HG03457 (cell line): ENCODE data around the gene CTIF.
"Not testable (repeated sequence)": the region's sequence is repeated elsewhere in the genome, so short reads cannot be mapped to it uniquely, and the experiment has no call there.

Experiments
- ATAC-seq: cut with Tn5 transposase; IDR thresholded peaks from one replicate; pipeline ENCODE4 v1.9.1; 2021; ENCODE audit warnings: moderate number of reproducible peaks; ENCODE audit not compliant: unreplicated experiment

The CTIF gene

DNA sequence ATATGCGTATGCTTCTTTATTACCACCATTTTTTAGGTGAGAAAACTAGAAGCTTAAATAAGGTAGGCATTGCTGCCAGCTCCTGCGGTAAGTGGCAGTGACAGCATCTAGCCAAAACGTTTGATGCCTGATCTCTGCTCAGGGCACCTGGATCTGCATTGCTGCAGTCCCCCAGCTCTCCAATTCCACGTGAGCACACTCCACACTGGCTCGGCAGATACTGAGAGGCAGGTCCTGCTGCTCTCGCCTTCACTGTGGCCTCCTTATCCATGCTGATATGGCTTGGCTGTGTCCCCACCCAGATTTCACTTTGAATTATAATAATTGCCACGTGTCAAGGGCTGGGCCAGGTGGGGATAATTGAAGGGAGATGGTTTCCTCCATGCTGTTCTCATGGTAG, 160.9 kb downstream of the CTIF start:
- no peak for ATAC-seq

DNA sequence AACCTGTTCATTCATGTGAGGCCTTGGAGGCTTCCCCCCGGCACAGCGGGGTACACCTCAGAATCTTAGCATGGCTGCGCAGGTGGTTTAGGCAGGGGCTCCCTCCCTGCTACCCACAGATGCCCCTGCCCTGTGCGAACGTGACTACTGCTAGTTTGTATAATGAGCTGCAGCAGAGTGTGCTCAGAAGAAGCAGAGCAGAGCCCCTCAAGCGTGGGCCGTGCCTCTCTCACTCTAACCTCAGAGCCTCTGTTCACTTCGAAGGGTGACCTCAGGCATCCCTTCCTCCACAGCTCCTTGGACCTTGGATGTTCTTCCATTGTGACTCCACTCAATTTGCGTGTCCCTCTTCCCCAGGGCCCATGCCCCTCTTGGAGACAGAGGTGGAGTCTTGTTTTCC, 161.6 kb downstream of the CTIF start:
- ATAC-seq: no peak

- ATAC-seq: no peak
These were observed 163.7 kb downstream of the CTIF start for GRCh38 chr18:48702346-48703027.

DNA sequence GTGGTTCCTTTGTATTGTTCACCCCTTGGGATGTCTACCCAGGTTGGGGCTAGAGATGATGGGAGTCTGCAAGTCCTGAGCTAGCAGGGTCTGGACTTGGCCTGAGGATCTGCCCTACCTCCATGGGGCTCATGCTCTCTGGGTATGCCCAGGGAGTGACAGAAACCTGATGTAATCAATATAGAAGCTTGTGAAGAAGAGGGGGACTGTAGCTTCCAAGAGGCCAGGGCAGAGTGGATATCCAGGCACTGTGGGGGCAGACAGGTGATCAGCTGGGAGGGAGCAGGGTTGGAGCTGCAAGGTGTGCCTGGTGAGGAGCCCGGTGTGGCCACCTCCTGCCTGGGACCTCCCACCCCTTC, 164.2 kb downstream of the CTIF start:
- ATAC-seq: no peak

DNA sequence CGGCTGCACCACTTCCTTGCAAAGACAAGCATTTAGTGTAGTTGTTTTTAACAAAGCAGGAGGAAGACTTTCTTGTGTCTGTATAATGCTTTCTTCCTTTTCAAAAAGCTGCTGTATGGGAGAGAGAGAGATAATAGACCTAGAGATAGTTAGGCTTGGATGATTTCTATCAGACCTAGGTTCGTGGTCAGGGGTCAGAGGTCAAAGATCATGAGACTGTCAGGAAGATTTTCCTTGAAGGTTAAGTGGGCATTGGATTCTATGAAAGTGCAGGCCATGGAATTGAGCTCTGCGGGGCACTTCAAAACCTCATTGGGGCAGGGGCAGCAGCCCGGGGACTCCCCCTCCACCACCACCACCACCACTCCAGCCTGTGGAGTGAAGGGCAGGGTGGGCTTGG, 164.6 kb downstream of the CTIF start:
- no peak for ATAC-seq

DNA sequence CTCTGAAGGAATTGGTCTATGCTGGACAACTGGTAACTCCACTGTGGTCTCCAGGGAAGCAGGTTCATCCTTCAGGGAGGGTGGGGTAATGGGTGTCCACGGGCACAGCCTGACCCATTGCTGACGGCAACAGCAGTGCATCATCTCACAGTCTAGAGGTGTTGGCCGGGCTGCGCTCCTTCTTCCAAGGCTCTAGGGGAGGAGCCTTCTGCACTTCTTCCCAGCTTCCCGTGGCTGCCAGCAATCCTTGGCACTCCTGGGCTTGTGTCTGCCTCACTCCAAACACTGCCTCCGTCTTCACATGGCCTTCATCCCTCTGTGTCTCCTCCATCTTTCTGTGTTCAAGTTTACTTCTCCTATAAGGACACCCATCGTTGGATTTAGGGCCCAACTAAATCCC, 166.2 kb downstream of the CTIF start:
- ATAC-seq: no peak

GRCh38 chr18:48705531-48705930, 166.7 kb downstream of the CTIF start:
- no peak for ATAC-seq

DNA sequence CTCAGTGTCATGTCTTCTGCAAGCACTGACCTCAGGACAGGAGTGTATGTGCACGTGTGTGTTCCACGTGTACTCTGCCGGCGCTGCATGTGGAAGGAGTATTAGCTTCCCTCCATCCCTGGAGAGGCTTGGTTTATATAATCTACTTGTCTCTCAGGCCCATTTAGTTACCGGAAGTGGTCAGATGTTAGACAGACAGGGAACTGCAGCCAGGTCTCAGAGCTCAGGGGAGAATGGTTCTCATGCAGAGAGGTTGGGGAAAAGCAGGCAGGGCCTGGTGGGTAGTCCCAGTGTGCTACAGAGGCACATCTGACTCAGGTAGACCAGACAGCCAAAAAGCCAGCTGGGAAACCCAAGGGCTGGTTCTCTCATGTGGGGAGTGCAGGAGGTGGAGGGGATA, 167.9 kb downstream of the CTIF start:
- no peak for ATAC-seq

GRCh38 chr18:48707636-48708296, 168.9 kb downstream of the CTIF start:
- ATAC-seq: no peak

DNA sequence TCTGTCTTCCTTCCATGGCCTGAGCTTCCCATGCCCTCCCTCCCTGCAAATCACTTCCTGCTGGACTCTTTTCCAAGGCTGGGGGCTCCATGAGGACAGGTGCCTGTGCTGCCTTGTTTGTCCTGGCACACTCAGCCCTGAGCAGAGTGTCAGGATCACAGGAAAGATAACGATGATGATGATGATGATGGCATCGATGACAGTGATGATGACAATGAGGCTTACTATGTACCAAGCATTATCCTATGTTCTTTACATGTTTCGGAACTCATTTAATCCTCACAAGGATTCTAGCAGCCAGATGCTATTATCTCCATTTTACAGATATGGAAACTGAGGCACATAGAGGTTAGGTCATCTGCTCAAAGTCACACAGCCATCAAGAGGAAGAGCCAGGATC, 170.0 kb downstream of the CTIF start:
- no peak for ATAC-seq

GRCh38 chr18:48709371-48710062, 170.7 kb downstream of the CTIF start:
- no peak for ATAC-seq

GRCh38 chr18:48711651-48712486, 173.0 kb downstream of the CTIF start:
- ATAC-seq: no peak

DNA sequence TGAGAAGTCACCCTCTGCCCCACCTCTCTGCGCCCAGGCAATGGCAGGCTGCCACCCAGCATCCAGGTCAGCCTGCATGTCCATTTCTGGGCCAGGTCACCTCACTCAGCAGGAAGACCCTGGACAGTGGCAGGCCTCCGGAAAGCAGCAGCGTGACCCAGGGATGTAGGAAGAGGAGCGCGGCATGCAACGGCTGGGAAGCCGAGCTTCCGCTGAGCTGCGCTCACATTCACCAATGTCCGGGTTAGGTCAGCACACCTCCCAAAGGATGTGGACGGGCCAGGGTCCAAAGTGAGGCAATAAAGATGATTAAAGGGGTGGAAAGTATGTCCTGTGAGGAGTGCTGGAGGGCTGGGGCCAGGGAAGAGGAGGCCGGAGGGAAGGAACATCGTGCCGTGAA, 174.5 kb downstream of the CTIF start:
- no peak for ATAC-seq

GRCh38 chr18:48714873-48715272, 176.0 kb downstream of the CTIF start:
- no peak for ATAC-seq

- peak; percentile 65 for ATAC-seq
These were observed 177.0 kb downstream of the CTIF start for GRCh38 chr18:48715711-48716361.

DNA sequence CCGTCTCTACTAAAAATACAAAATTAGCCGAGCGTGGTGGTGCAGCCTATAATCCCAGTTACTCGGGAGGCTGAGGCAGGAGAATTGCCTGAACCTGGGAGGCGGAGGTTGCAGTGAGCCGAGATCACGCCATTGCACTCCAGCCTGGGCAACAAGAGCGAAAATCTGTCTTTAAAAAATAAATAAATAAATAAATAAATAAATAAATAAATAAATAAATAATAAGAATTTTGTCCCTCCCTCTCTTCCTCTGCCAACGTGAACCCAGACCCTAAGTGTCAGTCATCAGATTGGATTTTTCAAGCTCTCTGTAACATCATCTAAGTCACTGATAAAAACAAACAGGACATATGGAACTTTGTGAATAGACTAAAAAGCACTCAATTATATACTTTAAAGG, 178.4 kb downstream of the CTIF start:
- not testable (repeated sequence) for ATAC-seq

DNA sequence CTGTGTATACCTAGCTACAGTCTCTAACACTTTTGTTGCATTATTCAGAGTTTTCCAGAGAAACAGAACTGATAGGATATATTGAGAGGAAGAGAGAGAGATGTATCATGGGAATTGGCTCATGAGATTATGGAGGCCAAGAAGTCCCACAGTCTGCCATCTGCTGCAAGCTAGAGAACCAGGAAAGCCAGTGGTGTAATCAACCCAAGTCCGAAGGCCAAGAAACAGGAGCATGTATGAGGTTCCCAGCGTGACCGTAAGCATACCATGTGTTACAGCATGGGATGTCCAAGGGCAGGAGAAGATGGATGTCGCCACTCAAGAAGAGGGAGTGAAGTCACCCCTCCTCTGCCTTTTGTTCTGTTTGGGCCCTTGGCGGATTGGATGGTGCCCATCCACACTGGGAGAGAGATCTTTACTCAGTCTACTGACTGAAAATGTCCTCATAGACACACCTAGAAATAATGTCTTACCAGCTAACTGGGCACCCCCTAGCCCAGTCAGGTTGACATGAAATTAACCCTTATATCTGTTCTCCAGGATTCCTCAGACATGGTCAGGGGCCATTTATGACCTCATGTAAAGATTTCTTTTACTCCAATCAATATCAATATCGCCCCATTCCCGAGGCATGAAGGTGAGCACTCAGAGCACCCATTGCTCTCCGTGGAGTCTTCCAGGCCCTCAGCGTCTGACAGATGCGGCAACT, 179.6 kb downstream of the CTIF start:
- ATAC-seq: no peak

DNA sequence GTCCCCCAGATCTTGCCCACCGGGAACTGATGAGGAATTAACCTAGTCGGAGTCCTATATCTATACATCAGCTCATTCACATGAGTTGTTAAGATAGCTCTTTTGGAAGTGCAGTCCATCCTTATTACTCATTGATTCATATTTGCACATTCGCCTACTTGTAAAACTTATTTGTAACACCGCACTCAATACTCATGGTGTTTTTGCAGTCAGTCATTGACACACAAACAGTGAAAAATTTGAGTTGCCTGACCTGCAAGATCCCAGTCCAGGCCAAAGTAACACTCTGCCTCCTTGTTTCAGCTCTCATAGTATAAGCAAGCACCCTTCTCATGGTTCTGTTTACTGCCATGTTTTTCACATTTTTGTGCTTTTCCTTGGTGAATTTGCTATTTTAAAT, 180.6 kb downstream of the CTIF start:
- no peak for ATAC-seq

- no peak for ATAC-seq
These were observed 181.3 kb downstream of the CTIF start for GRCh38 chr18:48719974-48720654.

- ATAC-seq: no peak
These were observed 181.8 kb downstream of the CTIF start for GRCh38 chr18:48720655-48721025.
